Renal cortical epithelial cell (primary cell): ENCODE measurements around the gene CD7. TPM values are rescaled to one million over a fixed set of nuclear protein-coding genes. Genes with fewer than 3 reads are reported as not detected.

Experiments used
- DNase-seq: peaks from one replicate; pipeline ENCODE4 v3.0.0-alpha.2; 2011; ENCODE audit warnings: low read depth
- total RNA-seq: library from RNA; depleted of rRNA; stranded (reverse); fragments of >200 nt; gene quantifications from 2 replicates; pipeline ENCODE4 v1.2.3, GENCODE V29; 2014

Gene CD7
- total RNA-seq, 1 donor from 2014 or later = not detected

- DNase-seq = no peak
Measured at GRCh38 chr17:82346342-82347300, 29.2 kb upstream of the CD7 start.

- DNase-seq = no peak
Measured at GRCh38 chr17:82345151-82345976, 28.0 kb upstream of the CD7 start.

GRCh38 chr17:82344175-82344907, 26.9 kb upstream of the CD7 start:
- no peak for DNase-seq

GRCh38 chr17:82343560-82343959, 26.2 kb upstream of the CD7 start:
- no peak for DNase-seq

GRCh38 chr17:82342361-82343079, 25.1 kb upstream of the CD7 start:
- DNase-seq = no peak

GRCh38 chr17:82339634-82340580, 22.5 kb upstream of the CD7 start:
- DNase-seq = no peak

GRCh38 chr17:82338858-82339633, 21.6 kb upstream of the CD7 start:
- DNase-seq = peak; percentile 73

GRCh38 chr17:82334622-82335394, 17.4 kb upstream of the CD7 start:
- no peak for DNase-seq

GRCh38 chr17:82334204-82334621, 16.8 kb upstream of the CD7 start:
- no peak for DNase-seq

GRCh38 chr17:82333279-82334171, 16.1 kb upstream of the CD7 start, which contains the start of gene SECTM1:
SECTM1 (minus strand) TSS chr17:82333766; CDS start chr17:82327240, 6,526 bp downstream.
- no peak for DNase-seq

- peak; percentile 61 for DNase-seq
Measured at GRCh38 chr17:82332669-82333278, 15.4 kb upstream of the CD7 start.

- DNase-seq = no peak
Measured at GRCh38 chr17:82331345-82331939, 14.0 kb upstream of the CD7 start.

GRCh38 chr17:82330322-82331239, 13.2 kb upstream of the CD7 start:
- peak; percentile 27 for DNase-seq

GRCh38 chr17:82329683-82330321, 12.4 kb upstream of the CD7 start:
- DNase-seq = no peak

GRCh38 chr17:82328994-82329507, 11.6 kb upstream of the CD7 start:
- no peak for DNase-seq
